ENCODE data around the gene TNRC18.

Gene TNRC18

DNA sequence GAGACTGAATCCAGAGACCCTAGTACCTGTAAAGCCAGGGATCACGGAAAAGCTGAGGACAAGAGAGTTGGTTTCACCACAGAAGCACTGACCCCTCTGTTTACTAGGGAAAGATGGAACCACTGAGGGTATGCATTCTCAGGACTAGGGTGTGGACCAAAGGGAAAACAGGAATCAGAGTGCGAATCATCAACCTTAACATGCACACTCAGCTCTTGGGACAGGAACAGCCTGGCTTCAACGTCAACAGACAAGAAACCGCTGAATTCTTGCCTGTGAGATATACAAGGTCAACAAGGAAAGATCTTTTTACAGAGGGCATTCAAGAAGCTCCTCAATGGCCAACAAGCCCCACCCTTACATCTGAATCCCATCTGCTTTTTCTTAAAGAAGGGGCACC lies 14.9 kb downstream of the TNRC18 start:
- in situ Hi-C loops (cut with HindIII; ENCODE audit: low sequenced_read_pairs) = no loop called here
- TF ChIP-seq, protein P1, sequence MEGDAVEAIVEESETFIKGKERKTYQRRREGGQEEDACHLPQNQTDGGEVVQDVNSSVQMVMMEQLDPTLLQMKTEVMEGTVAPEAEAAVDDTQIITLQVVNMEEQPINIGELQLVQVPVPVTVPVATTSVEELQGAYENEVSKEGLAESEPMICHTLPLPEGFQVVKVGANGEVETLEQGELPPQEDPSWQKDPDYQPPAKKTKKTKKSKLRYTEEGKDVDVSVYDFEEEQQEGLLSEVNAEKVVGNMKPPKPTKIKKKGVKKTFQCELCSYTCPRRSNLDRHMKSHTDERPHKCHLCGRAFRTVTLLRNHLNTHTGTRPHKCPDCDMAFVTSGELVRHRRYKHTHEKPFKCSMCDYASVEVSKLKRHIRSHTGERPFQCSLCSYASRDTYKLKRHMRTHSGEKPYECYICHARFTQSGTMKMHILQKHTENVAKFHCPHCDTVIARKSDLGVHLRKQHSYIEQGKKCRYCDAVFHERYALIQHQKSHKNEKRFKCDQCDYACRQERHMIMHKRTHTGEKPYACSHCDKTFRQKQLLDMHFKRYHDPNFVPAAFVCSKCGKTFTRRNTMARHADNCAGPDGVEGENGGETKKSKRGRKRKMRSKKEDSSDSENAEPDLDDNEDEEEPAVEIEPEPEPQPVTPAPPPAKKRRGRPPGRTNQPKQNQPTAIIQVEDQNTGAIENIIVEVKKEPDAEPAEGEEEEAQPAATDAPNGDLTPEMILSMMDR (IDR thresholded peaks at IDR 0.05; ENCODE audit: low read depth, low read length, missing control alignments) = no peak
- H3K4me3 ChIP-seq (ENCODE audit: low read depth, low read length) = no peak overlapping the region
- no peak for DNase-seq (ENCODE audit: low read depth)

DNA sequence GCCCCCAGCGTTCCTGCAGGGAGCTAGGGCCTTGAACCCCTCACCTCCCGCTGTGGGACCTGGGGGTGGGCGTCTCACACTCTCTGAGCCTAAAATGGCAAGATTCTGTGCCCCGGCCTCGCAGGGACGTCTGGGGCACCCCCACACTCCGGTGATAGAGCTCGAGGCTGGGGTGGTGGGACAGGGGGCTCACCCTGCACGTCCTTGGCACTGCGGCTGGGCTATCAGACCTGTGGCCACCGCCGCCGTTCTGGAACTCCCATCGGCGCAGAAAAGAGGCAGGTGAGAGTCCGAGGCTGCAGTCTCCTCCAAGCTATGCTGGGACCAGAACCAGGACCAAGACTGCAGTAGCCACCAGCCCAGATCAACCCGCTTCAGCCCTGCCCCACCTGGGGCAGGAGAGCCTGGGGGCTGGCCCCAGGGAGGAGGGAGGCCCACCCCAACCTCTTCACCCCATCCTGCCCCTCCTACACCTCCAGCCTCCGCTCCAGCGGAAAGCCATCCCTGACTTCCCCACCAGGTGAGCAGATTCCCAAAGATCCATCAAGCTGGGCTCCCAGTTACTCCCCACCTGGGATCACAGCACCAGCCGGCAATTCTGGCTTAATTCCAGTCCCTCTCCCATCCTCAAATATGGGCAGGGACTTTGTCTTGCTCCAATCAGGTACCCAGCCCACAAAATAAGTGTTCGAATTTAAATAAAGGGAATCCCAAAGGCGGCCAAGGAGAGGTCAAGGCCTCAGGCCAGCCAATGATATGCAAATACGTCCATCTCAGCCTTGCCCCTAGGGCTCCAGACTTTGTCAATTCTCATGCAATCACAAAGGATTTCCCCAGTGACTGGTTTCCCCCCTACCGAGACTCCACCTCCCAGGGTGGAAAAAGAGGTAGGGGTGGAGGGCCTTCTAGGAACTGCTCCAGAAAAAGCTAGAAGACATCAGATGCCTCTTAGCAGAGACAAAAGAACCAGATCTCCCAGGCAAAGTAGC lies 16.4 kb downstream of the TNRC18 start:
- TF ChIP-seq, protein P1 (IDR thresholded peaks at IDR 0.05; ENCODE audit: low read depth, low read length, missing control alignments) = no peak
- in situ Hi-C loops (cut with HindIII; ENCODE audit: low sequenced_read_pairs) = no loop called here
- no peak overlapping the region for H3K4me3 ChIP-seq (ENCODE audit: low read depth, low read length)
- DNase-seq (ENCODE audit: low read depth) = peak; percentile 75

DNA sequence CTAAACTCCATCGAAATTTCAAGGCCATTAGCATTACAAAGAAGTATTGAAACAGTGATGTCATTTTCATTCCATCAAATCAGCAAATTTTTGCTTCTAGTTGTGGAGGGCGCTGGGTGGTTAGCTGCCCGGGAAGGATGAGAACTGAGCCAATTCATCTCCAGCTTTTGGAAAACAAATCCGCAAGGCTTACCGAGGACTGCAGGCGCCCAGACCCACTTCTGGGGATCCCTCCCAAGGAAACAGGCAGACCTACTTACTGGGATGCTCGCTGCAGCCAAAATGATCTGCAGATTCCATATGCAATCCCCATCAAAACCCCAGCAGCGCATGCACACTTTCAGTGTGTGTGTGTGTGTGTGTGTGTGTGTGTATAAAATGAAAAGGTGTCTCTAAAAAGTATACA lies 19.2 kb downstream of the TNRC18 start:
- H3K4me3 ChIP-seq (ENCODE audit: low read depth, low read length) = no peak overlapping the region
- in situ Hi-C loops (cut with HindIII; ENCODE audit: low sequenced_read_pairs) = no loop called here
- DNase-seq (ENCODE audit: low read depth) = no peak
- TF ChIP-seq, protein P1 (IDR thresholded peaks at IDR 0.05; ENCODE audit: low read depth, low read length, missing control alignments) = no peak

DNA sequence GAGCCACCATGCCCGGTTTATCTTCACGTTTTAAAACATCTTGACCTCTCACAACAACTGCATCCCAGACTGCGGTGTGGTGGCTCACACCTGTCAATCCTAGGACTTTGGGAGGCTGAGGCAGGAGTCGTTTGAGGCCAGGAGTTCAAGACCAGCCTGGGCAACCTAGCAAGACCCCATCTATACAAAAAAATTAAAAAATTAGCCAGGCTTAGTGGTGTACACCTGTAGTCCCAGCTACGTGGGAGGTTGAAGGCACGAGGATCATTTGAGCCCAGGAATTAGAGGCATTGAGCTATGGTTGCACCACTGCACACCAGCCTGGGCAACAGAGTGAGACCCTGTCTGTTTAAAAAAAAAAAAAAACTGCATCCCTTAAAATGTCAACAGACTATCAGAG lies 20.2 kb downstream of the TNRC18 start:
- in situ Hi-C loops (cut with HindIII; ENCODE audit: low sequenced_read_pairs) = no loop called here
- no peak overlapping the region for H3K4me3 ChIP-seq (ENCODE audit: low read depth, low read length)
- no peak for DNase-seq (ENCODE audit: low read depth)
- TF ChIP-seq, protein P1 (IDR thresholded peaks at IDR 0.05; ENCODE audit: low read depth, low read length, missing control alignments) = no peak

DNA sequence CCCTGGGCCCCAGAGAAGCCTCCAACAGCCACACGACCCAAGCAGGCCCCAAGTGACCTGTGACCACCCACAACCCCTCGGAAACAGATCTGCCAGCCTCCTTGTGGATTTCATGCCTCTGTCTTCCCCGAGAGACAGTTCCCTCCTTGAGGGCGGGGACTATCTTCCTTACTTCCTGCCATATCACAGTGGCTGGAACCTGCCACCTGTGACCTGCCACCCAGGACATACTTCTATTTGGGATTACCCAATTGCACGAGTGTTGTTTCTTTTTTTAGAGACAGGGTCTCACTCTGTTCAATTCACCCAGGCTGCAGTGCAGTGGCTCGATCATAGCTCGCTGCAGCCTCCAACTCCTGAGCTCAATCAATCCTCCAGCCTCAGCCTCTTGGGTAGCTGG lies 25.9 kb downstream of the TNRC18 start:
- no peak overlapping the region for H3K4me3 ChIP-seq (ENCODE audit: low read depth, low read length)
- in situ Hi-C loops (cut with HindIII; ENCODE audit: low sequenced_read_pairs) = no loop called here
- no peak for DNase-seq (ENCODE audit: low read depth)
- TF ChIP-seq, protein P1 (IDR thresholded peaks at IDR 0.05; ENCODE audit: low read depth, low read length, missing control alignments) = no peak

DNA sequence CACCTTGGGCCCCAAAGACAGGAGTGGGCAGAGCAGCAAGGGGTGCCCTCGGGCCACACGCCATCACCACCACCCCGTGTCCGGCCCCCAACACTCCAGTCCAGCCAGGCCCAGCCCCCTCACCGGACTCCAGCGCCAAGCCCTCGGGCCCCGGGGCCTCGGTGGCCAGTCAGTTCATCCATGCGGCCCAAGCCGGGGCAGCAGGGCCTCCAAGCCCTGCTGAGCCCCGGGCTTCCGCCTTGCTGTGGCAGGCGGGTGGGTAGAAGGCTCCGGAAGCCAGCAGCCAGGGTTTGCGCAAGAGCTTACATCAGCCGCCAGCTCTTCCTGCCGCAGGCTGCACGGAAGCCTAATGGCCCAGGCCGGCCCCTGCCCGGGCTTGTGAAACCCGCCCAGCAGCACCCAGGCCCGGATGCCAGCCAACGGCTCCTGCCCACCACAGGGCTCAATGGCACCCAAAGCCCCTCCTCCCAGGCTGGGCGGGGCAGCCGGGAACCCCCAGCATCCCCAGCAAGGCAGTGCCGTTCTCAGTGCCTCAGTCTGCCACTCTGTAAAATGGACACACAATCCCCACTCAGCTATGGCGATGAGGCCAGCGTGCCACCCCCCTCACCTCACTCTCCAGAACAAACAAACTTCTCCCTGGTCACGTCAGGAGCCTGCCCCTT lies 26.5 kb downstream of the TNRC18 start:
- no peak for DNase-seq (ENCODE audit: low read depth)
- TF ChIP-seq, protein P1 (IDR thresholded peaks at IDR 0.05; ENCODE audit: low read depth, low read length, missing control alignments) = no peak
- in situ Hi-C loops (cut with HindIII; ENCODE audit: low sequenced_read_pairs) = no loop called here
- no peak overlapping the region for H3K4me3 ChIP-seq (ENCODE audit: low read depth, low read length)
